GM19395 (cell line): ENCODE data around the gene ZNF423.

Source experiments
- ATAC-seq: cut with Tn5 transposase; IDR thresholded peaks from one replicate; pipeline ENCODE4 v1.9.1; 2021; ENCODE audit warnings: mild to moderate bottlenecking, moderate library complexity; ENCODE audit not compliant: unreplicated experiment

Gene ZNF423

GRCh38 chr16:49502136-49502881 is 353.6 kb downstream of the ZNF423 start:
- ATAC-seq = no peak

GRCh38 chr16:49499869-49500610 is 355.9 kb downstream of the ZNF423 start:
- ATAC-seq = no peak

- ATAC-seq = no peak
Observed at GRCh38 chr16:49499414-49499785, 356.5 kb downstream of the ZNF423 start.

GRCh38 chr16:49498666-49499413 is 357.1 kb downstream of the ZNF423 start:
- no peak for ATAC-seq

- ATAC-seq = no peak
Observed at GRCh38 chr16:49498264-49498663, 357.6 kb downstream of the ZNF423 start.

- ATAC-seq = no peak
Observed at GRCh38 chr16:49497466-49497865, 358.4 kb downstream of the ZNF423 start.

- no peak for ATAC-seq
Observed at GRCh38 chr16:49496656-49497055, 359.3 kb downstream of the ZNF423 start.

- ATAC-seq = no peak
Observed at GRCh38 chr16:49495596-49496355, 360.1 kb downstream of the ZNF423 start.

GRCh38 chr16:49494891-49495566 is 360.9 kb downstream of the ZNF423 start:
- no peak for ATAC-seq

GRCh38 chr16:49494474-49494873 is 361.4 kb downstream of the ZNF423 start:
- no peak for ATAC-seq

- ATAC-seq = no peak
Observed at GRCh38 chr16:49493836-49494235, 362.1 kb downstream of the ZNF423 start.

- ATAC-seq = no peak
Observed at GRCh38 chr16:49492896-49493626, 362.9 kb downstream of the ZNF423 start.

GRCh38 chr16:49491771-49492761 is 363.8 kb downstream of the ZNF423 start:
- no peak for ATAC-seq

- ATAC-seq = no peak
Observed at GRCh38 chr16:49491106-49491670, 364.7 kb downstream of the ZNF423 start.

GRCh38 chr16:49490321-49490705 is 365.6 kb downstream of the ZNF423 start:
- no peak for ATAC-seq

GRCh38 chr16:49489686-49490320 is 366.1 kb downstream of the ZNF423 start:
- no peak for ATAC-seq

- no peak for ATAC-seq
Observed at GRCh38 chr16:49488740-49489525, 367.0 kb downstream of the ZNF423 start.
